ENCODE data around the gene CNTN5. TPM values are rescaled to one million over a fixed set of nuclear protein-coding genes. Genes with fewer than 3 reads are reported as not detected.

The CNTN5 gene
- polyA plus RNA-seq, 2 donors: not detected

DNA sequence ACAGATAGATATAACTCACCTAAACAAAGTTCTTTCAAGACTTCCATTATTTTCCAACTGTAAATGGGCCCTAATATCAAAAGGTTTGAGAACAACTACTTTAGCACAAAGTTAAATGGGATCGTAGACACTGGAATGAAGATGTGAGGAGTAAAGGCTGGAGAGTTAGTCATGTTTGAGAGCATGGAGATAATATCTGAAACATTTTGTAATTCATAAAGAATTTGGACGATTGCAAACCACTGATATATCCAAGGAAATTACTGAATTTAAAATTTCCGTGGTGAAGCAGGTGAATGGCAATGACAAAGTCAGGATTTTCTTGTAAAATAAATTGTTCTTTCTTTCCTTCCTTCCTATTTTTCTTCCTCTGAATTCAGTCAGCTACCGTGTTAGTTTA is 564.9 kb downstream of the CNTN5 start:
- H3K4me1 ChIP-seq (ENCODE audit: control insufficient read depth in 2 of 2, insufficient read depth in 2 of 2, low read length in 1 of 2): no peaks in the 10 kb centered on the region
- H3K27me3 ChIP-seq (ENCODE audit: control insufficient read depth in 1 of 2, insufficient read depth in 2 of 2, low read length in 2 of 2): no peaks in the 10 kb centered on the region
- H3K36me3 ChIP-seq (ENCODE audit: control insufficient read depth in 2 of 2, insufficient read depth in 2 of 2, low read length in 1 of 2): no peaks in the 10 kb centered on the region
- H3K4me3 ChIP-seq (ENCODE audit: low read depth in 1 of 2, low read length in 2 of 2): no peak overlapping the region
- no peaks in the 10 kb centered on the region for H3K9me3 ChIP-seq (ENCODE audit: control insufficient read depth in 2 of 2, insufficient read depth in 1 of 2, low read depth in 1 of 2, low read length in 1 of 2)
- 32 to 35% methylated on average over 4 of the region's 4 CpGs for WGBS, 2 donors
- H3K27ac ChIP-seq (ENCODE audit: low read depth in 2 of 2, low read length in 1 of 2): no peak overlapping the region

DNA sequence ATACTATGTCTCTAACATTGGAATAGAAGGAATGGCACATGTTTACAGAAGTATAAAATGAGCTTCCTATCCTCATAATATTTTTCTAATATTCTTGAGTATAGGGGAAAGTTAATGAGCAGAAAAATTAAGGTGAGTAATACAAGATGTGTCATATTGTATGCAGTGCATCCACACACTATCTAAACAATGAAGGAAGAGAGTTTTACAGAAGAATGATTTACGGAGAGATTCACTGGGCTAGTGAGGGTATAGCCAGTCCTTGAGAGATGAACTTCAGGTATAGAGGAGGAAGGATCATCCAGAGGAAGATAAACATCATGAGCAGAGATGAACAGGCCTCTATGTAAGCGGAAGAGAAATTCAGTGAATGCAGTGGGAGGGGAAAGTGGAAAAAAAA is 569.0 kb downstream of the CNTN5 start:
- WGBS, 2 donors: 84 to 85% methylated on average over 2 of the region's 2 CpGs
- no peaks in the 10 kb centered on the region for H3K36me3 ChIP-seq (ENCODE audit: control insufficient read depth in 2 of 2, insufficient read depth in 2 of 2, low read length in 1 of 2)

DNA sequence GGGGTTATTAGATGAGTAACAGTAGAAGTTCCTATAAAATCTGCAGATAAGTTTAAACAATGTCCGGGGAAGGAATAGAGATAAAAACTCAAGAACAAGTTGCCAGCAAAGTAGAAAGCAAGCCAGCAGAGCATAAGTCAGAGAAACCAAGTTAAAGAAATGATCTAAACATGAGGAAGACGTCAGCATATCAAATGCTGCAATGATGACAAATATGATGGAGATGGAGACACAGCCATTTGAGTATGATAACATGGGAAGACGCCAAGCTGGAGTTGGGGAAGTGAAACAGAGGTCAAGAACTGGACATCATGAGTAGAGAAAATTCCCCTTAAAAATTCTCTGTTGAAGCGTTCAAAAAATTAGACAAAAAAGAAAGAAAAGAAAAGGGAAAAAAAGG is 571.5 kb downstream of the CNTN5 start:
- no peaks in the 10 kb centered on the region for H3K9me3 ChIP-seq (ENCODE audit: control insufficient read depth in 2 of 2, insufficient read depth in 1 of 2, low read depth in 1 of 2, low read length in 1 of 2)
- 62 to 66% methylated on average over 4 of the region's 4 CpGs for WGBS, 2 donors
- no peak overlapping the region for H3K4me3 ChIP-seq (ENCODE audit: low read depth in 1 of 2, low read length in 2 of 2)
- no peaks in the 10 kb centered on the region for H3K27me3 ChIP-seq (ENCODE audit: control insufficient read depth in 1 of 2, insufficient read depth in 2 of 2, low read length in 2 of 2)
- H3K36me3 ChIP-seq (ENCODE audit: control insufficient read depth in 2 of 2, insufficient read depth in 2 of 2, low read length in 1 of 2): no peaks in the 10 kb centered on the region
- H3K4me1 ChIP-seq (ENCODE audit: control insufficient read depth in 2 of 2, insufficient read depth in 2 of 2, low read length in 1 of 2): no peaks in the 10 kb centered on the region
- no peak overlapping the region for H3K27ac ChIP-seq (ENCODE audit: low read depth in 2 of 2, low read length in 1 of 2)

More for the DNA sequence above, 569.0 kb downstream of the CNTN5 start:
- H3K27me3 ChIP-seq (ENCODE audit: control insufficient read depth in 1 of 2, insufficient read depth in 2 of 2, low read length in 2 of 2): no peaks in the 10 kb centered on the region
- H3K9me3 ChIP-seq (ENCODE audit: control insufficient read depth in 2 of 2, insufficient read depth in 1 of 2, low read depth in 1 of 2, low read length in 1 of 2): no peaks in the 10 kb centered on the region
- H3K4me1 ChIP-seq (ENCODE audit: control insufficient read depth in 2 of 2, insufficient read depth in 2 of 2, low read length in 1 of 2): no peaks in the 10 kb centered on the region
- no peak overlapping the region for H3K4me3 ChIP-seq (ENCODE audit: low read depth in 1 of 2, low read length in 2 of 2)
- H3K27ac ChIP-seq (ENCODE audit: low read depth in 2 of 2, low read length in 1 of 2): no peak overlapping the region

DNA sequence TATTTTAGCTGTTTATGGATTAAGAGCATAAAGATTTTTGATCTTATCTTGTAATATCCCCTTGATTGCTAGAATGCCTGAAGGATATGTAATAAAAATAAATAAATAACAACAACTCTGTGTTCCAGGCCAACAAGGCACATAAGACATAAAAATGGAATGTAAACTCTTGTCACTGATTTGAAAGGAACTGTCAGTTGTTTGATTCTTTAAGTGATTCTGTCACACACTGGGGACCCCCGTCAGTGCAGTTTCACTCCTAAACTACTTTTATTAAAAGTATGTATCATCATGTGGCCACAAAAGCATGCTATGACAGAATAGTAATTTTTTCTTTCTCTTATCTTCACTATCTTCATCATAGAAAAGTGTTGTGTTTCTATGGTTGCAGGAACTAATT is 572.4 kb downstream of the CNTN5 start:
- H3K27ac ChIP-seq (ENCODE audit: low read depth in 2 of 2, low read length in 1 of 2): no peak overlapping the region
- 35 to 72% methylated on average over 1 of the region's 1 CpG for WGBS, 2 donors
- H3K4me1 ChIP-seq (ENCODE audit: control insufficient read depth in 2 of 2, insufficient read depth in 2 of 2, low read length in 1 of 2): no peaks in the 10 kb centered on the region
- no peaks in the 10 kb centered on the region for H3K9me3 ChIP-seq (ENCODE audit: control insufficient read depth in 2 of 2, insufficient read depth in 1 of 2, low read depth in 1 of 2, low read length in 1 of 2)
- H3K27me3 ChIP-seq (ENCODE audit: control insufficient read depth in 1 of 2, insufficient read depth in 2 of 2, low read length in 2 of 2): no peaks in the 10 kb centered on the region
- no peaks in the 10 kb centered on the region for H3K36me3 ChIP-seq (ENCODE audit: control insufficient read depth in 2 of 2, insufficient read depth in 2 of 2, low read length in 1 of 2)
- no peak overlapping the region for H3K4me3 ChIP-seq (ENCODE audit: low read depth in 1 of 2, low read length in 2 of 2)

DNA sequence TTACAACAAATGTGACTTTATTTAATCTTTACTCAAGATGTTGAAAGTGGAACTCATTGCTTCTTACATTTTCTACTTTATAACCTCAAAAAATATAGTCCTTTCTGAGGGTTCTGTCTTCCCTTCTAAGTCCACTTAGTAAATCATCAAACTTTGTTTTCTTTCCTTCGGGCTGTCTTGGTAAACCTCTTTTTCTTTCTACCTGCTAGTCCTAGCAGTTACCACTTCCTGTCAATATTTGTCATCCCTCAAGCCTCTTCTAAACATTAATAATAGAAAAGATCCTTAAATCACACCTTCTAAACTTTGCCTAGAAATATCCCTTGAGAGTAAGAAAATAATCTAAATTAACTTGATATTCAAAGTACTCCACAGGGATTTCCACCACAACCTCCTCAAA is 580.4 kb downstream of the CNTN5 start:
- Histone ChIP-seq H3K36me3 (ENCODE audit: control insufficient read depth in 2 of 2, insufficient read depth in 2 of 2, low read length in 1 of 2) (no peaks in the 10 kb centered on the region), H3K4me3 (ENCODE audit: low read depth in 1 of 2, low read length in 2 of 2) (no peak overlapping the region), H3K9me3 (ENCODE audit: control insufficient read depth in 2 of 2, insufficient read depth in 1 of 2, low read depth in 1 of 2, low read length in 1 of 2) (no peaks in the 10 kb centered on the region), H3K4me1 (ENCODE audit: control insufficient read depth in 2 of 2, insufficient read depth in 2 of 2, low read length in 1 of 2) (no peaks in the 10 kb centered on the region), H3K27me3 (ENCODE audit: control insufficient read depth in 1 of 2, insufficient read depth in 2 of 2, low read length in 2 of 2) (no peaks in the 10 kb centered on the region), H3K27ac (ENCODE audit: low read depth in 2 of 2, low read length in 1 of 2) (no peak overlapping the region)
- 57 to 66% methylated on average over 1 of the region's 1 CpG for WGBS, 2 donors

DNA sequence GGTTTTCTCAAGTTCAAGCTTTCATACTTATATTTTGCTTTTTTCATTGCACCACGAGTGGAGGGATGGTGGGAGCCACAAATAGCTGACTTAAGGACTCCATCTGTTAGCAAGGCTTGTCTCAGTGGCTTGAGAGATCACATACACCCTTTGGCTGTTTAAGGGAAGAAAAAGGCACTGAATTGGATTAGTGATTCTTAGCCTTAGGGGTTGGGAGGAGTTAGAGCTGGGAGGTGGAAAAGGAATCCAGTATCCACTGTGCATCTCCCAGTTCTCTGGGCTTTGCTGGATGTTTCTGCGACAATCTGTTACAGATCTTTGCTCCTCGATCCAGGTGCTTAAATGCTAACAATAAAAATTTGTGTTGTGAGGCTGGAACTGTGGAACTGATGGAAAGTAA is 593.6 kb downstream of the CNTN5 start:
- no peaks in the 10 kb centered on the region for H3K9me3 ChIP-seq (ENCODE audit: control insufficient read depth in 2 of 2, insufficient read depth in 1 of 2, low read depth in 1 of 2, low read length in 1 of 2)
- no peaks in the 10 kb centered on the region for H3K27me3 ChIP-seq (ENCODE audit: control insufficient read depth in 1 of 2, insufficient read depth in 2 of 2, low read length in 2 of 2)
- WGBS, 2 donors: 66 to 68% methylated on average over 3 of the region's 3 CpGs

DNA sequence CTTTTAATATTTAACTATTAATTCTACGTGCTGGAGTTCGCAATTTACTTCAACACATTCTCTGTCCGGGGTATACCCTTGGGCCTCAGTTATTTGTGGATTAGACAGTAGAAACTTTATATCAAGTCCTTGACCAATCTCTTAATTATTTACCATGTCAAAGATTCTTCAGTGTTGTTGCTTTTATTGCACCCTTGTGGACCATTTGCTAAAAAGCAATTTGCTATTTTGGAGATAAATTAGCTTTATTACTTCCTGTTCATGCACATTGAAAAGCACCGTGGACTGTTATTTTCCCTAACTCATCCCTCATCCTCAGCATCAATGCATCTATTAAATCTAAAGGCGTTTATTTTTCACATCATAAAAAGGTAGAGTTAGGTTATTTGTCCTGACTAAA is 609.9 kb downstream of the CNTN5 start:
- 73 to 90% methylated on average over 5 of the region's 5 CpGs for WGBS, 2 donors
- no peak overlapping the region for H3K27ac ChIP-seq (ENCODE audit: low read depth in 2 of 2, low read length in 1 of 2)
- H3K27me3 ChIP-seq (ENCODE audit: control insufficient read depth in 1 of 2, insufficient read depth in 2 of 2, low read length in 2 of 2): no peaks in the 10 kb centered on the region
- H3K4me1 ChIP-seq (ENCODE audit: control insufficient read depth in 2 of 2, insufficient read depth in 2 of 2, low read length in 1 of 2): no peaks in the 10 kb centered on the region
- H3K36me3 ChIP-seq (ENCODE audit: control insufficient read depth in 2 of 2, insufficient read depth in 2 of 2, low read length in 1 of 2): no peaks in the 10 kb centered on the region
- no peak overlapping the region for H3K4me3 ChIP-seq (ENCODE audit: low read depth in 1 of 2, low read length in 2 of 2)
- H3K9me3 ChIP-seq (ENCODE audit: control insufficient read depth in 2 of 2, insufficient read depth in 1 of 2, low read depth in 1 of 2, low read length in 1 of 2): no peaks in the 10 kb centered on the region

More for the DNA sequence above, 593.6 kb downstream of the CNTN5 start:
- Histone ChIP-seq H3K36me3 (ENCODE audit: control insufficient read depth in 2 of 2, insufficient read depth in 2 of 2, low read length in 1 of 2) (no peaks in the 10 kb centered on the region), H3K4me1 (ENCODE audit: control insufficient read depth in 2 of 2, insufficient read depth in 2 of 2, low read length in 1 of 2) (no peaks in the 10 kb centered on the region), H3K27ac (ENCODE audit: low read depth in 2 of 2, low read length in 1 of 2) (no peak overlapping the region), H3K4me3 (ENCODE audit: low read depth in 1 of 2, low read length in 2 of 2) (no peak overlapping the region)

DNA sequence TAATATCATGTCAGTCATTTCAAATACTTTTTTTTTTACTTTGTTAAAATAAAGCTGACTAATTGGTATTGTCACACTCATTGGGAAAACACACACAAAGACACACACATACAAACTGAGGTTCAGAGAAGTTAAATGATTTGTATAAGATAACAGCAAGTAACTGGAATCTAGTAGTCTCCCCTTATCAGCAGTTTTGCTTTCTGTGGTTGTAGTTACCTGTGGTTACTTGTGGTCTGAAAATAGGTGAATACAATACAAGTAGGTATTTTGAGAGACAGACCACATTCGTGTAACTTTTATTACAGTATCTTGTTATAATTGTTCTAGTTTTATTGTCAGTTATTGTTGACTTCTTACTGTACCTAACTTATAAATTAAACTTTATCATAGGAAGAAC is 610.9 kb downstream of the CNTN5 start:
- WGBS, 2 donors: 70 to 84% methylated on average over 1 of the region's 1 CpG

DNA sequence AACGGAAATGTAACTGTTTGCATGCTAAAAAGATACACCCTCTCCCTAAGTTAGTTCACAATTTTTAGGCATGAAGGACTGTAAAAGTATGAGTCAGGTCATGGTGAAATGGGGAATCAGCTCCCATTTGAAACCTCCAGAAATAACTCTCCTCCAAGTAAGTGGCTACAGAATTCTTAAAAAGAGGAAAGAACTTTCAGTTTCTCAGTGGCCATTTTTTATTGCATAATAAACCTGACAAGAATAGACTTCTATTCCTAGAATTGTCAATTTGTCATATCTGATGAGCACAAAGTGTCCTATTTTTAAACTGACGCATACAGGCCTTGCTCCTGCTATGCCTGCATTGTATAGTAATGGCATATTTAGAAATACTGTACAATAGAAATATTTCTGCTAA is 612.2 kb downstream of the CNTN5 start:
- no peaks in the 10 kb centered on the region for H3K27me3 ChIP-seq (ENCODE audit: control insufficient read depth in 1 of 2, insufficient read depth in 2 of 2, low read length in 2 of 2)
- no peaks in the 10 kb centered on the region for H3K36me3 ChIP-seq (ENCODE audit: control insufficient read depth in 2 of 2, insufficient read depth in 2 of 2, low read length in 1 of 2)
- WGBS, 2 donors: 75% methylated on average over 2 of the region's 2 CpGs

More for the DNA sequence above, 610.9 kb downstream of the CNTN5 start:
- H3K27me3 ChIP-seq (ENCODE audit: control insufficient read depth in 1 of 2, insufficient read depth in 2 of 2, low read length in 2 of 2): no peaks in the 10 kb centered on the region
- no peaks in the 10 kb centered on the region for H3K9me3 ChIP-seq (ENCODE audit: control insufficient read depth in 2 of 2, insufficient read depth in 1 of 2, low read depth in 1 of 2, low read length in 1 of 2)
- H3K4me1 ChIP-seq (ENCODE audit: control insufficient read depth in 2 of 2, insufficient read depth in 2 of 2, low read length in 1 of 2): no peaks in the 10 kb centered on the region
- H3K27ac ChIP-seq (ENCODE audit: low read depth in 2 of 2, low read length in 1 of 2): no peak overlapping the region
- no peak overlapping the region for H3K4me3 ChIP-seq (ENCODE audit: low read depth in 1 of 2, low read length in 2 of 2)
- no peaks in the 10 kb centered on the region for H3K36me3 ChIP-seq (ENCODE audit: control insufficient read depth in 2 of 2, insufficient read depth in 2 of 2, low read length in 1 of 2)

DNA sequence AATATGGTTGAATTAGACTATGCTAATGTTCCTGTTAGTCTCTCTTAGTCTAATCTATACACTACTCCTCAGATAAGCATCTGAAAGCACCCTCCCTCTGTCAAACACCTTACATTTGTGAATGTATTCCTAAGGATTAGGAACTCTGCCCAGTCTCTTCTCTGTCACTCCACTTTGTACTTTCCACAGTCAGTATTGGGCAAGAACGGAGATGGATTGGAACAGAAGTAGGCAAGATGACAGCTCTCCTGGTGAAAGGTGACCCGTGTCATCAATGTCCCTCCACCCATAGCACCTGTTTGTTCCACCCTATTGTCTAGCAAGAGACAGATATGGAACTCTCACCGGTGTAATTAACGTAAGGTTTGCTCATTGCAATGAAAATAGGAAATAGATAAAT is 613.8 kb downstream of the CNTN5 start:
- Histone ChIP-seq H3K36me3 (ENCODE audit: control insufficient read depth in 2 of 2, insufficient read depth in 2 of 2, low read length in 1 of 2) (no peaks in the 10 kb centered on the region), H3K9me3 (ENCODE audit: control insufficient read depth in 2 of 2, insufficient read depth in 1 of 2, low read depth in 1 of 2, low read length in 1 of 2) (no peaks in the 10 kb centered on the region), H3K4me1 (ENCODE audit: control insufficient read depth in 2 of 2, insufficient read depth in 2 of 2, low read length in 1 of 2) (no peaks in the 10 kb centered on the region), H3K4me3 (ENCODE audit: low read depth in 1 of 2, low read length in 2 of 2) (no peak overlapping the region), H3K27me3 (ENCODE audit: control insufficient read depth in 1 of 2, insufficient read depth in 2 of 2, low read length in 2 of 2) (no peaks in the 10 kb centered on the region), H3K27ac (ENCODE audit: low read depth in 2 of 2, low read length in 1 of 2) (no peak overlapping the region)
- 58 to 67% methylated on average over 4 of the region's 4 CpGs for WGBS, 2 donors

More for the DNA sequence above, 612.2 kb downstream of the CNTN5 start:
- no peaks in the 10 kb centered on the region for H3K4me1 ChIP-seq (ENCODE audit: control insufficient read depth in 2 of 2, insufficient read depth in 2 of 2, low read length in 1 of 2)
- no peaks in the 10 kb centered on the region for H3K9me3 ChIP-seq (ENCODE audit: control insufficient read depth in 2 of 2, insufficient read depth in 1 of 2, low read depth in 1 of 2, low read length in 1 of 2)
- H3K27ac ChIP-seq (ENCODE audit: low read depth in 2 of 2, low read length in 1 of 2): no peak overlapping the region
- no peak overlapping the region for H3K4me3 ChIP-seq (ENCODE audit: low read depth in 1 of 2, low read length in 2 of 2)
